HG02870 (cell line): ENCODE data around the gene KHK.

Experiments
- ATAC-seq: cut with Tn5 transposase; IDR thresholded peaks from one replicate; pipeline ENCODE4 v1.9.1; 2021; ENCODE audit warnings: mild to moderate bottlenecking, moderate library complexity; ENCODE audit not compliant: unreplicated experiment

The KHK gene

DNA sequence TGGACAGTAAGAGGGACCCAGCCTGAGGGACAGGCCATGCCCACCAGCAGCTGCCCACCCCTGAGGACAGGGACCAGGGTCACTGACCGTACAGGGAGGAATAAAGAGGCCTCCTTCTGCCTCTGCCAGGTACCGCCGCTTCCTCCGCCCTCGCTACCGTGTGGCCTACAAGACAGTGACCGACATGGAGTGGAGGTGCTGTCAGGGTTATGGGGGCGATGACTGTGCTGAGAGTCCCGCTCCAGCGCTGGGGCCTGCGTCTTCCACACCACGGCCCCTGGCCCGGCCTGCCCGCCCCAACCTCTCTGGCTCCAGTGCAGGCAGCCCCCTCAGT, 6.0 kb upstream of the KHK start:
- no peak for ATAC-seq

- no peak for ATAC-seq
Measured at GRCh38 chr2:27081984-27082772, 4.4 kb upstream of the KHK start.

GRCh38 chr2:27082773-27083409, 3.7 kb upstream of the KHK start:
- no peak for ATAC-seq

GRCh38 chr2:27083410-27084296, 2.9 kb upstream of the KHK start:
- no peak for ATAC-seq

- ATAC-seq, result no peak
Measured at GRCh38 chr2:27084297-27085061, 2.1 kb upstream of the KHK start.

DNA sequence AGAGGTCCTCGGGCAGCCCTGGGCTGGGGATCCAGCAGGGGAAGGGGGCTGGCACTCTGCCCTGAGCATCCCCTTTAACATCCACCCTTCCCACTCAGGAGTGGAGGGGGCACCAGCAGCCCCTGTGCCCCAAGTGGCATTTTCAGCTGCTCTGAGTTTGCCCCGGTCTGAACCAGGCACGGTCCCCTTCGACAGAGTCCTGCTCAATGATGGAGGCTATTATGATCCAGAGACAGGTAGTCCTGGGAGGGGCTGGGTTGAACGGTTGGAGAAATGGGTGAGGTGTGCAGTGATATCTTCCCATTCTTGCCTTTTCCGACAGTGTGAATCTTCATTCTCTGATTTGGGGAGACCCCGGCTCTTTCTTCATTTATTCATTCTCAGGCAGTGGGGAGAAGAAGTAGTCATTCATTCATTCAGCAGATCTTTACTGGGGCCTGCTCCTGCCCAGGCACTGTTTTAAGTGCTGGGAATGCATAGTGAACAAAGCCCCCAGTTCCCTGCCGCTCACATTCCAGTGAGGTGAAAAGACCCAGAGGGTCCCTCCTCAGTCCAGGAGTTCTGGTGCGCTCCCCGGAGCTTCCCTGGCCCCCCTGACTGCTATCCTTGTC, 1.4 kb upstream of the KHK start:
- no peak for ATAC-seq

- no peak for ATAC-seq
Measured at GRCh38 chr2:27085673-27086089, 891 bp upstream of the KHK start.

- peak; percentile 79 for ATAC-seq
Measured at GRCh38 chr2:27086090-27086723, 365 bp upstream of the KHK start.

- ATAC-seq, result no peak
Measured at GRCh38 chr2:27087823-27088410, 1.3 kb downstream of the KHK start.

GRCh38 chr2:27088634-27089033, 2.1 kb downstream of the KHK start:
- no peak for ATAC-seq

GRCh38 chr2:27089111-27089954, 2.8 kb downstream of the KHK start:
- ATAC-seq, result no peak

GRCh38 chr2:27091746-27092695, 5.4 kb downstream of the KHK start:
- ATAC-seq, result no peak

DNA sequence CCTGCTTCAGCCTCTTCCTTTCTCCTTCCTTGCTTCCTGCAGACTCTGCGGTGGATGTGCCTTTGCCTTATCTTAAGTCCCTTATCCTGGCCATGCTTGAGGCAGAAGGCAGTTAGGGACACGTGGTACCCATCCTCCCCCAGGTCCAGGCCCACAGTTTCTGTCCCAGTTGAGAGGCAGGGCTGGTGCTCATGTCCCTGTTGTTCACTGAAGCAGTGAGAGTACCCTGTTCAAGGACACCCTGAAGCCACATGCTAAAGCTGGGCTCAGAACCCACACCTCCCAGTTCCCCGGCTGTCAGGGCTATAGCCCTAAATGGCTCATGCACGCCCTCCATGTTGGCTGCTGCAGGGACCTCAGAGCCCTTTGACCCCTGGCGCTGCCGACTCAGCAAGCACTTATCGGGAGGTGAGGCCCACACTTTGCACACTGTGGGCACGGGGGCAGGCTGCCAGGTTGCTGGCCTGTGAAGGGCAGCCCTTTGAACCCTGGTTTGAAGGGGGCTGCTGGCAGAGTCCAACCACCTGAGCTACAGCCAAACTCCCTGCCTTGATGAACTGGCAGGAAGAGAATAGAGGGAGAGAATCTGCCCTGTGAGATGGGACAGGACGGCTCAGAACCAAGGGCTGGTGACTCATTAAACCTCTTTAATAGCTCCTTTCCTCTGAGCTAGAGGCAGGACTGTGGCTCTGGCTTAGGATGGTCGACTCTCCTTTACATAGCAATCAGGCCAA, 6.3 kb downstream of the KHK start:
- no peak for ATAC-seq

- ATAC-seq, result no peak
Measured at GRCh38 chr2:27093430-27094352, 7.1 kb downstream of the KHK start.

DNA sequence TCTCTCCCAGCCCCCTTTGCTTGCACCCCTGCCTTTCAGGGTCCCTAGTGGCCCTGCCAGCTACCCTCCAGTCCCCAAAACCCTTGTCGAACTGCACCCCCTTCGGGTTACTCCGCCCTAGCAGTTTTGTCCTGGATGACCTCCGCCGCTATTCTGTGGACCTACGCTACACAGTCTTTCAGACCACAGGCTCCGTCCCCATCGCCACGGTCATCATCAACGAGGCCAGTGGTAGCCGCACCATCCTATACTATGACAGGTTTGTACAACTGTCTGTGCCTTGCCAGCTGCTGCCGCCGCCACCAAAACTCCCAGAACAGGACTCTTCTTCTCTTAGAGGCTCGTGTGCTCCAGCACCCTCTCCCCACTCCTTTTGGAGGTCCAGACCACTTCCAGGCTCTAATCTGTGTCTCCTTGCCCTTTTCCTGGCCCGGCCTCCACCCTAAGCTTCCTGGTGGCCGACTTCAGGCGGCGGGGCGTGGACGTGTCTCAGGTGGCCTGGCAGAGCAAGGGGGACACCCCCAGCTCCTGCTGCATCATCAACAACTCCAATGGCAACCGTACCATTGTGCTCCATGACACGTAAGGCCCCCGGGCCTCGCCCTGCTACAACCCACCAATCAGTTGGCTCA, 7.9 kb downstream of the KHK start:
- no peak for ATAC-seq

- no peak for ATAC-seq
Measured at GRCh38 chr2:27095427-27095744, 8.8 kb downstream of the KHK start.
